GM11168 (cell line): ENCODE data around the gene HMGCL.
"Not testable (repeated sequence)": the region's sequence is repeated elsewhere in the genome, so short reads cannot be mapped to it uniquely, and the experiment has no call there.

Experiments
- in situ Hi-C: fragments of 300-500 bp; cut with MboI; formaldehyde crosslinking; loops from one replicate; pipeline ENCODE4 v1.12.0; 2022; ENCODE audit warnings: low sequenced_read_pairs; ENCODE audit not compliant: unreplicated experiment

HMGCL gene

GRCh38 chr1:23784846-23785245 is 40.4 kb downstream of the HMGCL start:
- in situ Hi-C loops, result no loop called here

GRCh38 chr1:23783141-23783540 is 42.1 kb downstream of the HMGCL start:
- in situ Hi-C loops, result not testable (repeated sequence)

GRCh38 chr1:23779826-23780371 is 45.3 kb downstream of the HMGCL start:
- in situ Hi-C loops, result no loop called here

GRCh38 chr1:23777979-23778814 is 47.0 kb downstream of the HMGCL start, which contains the start of gene PITHD1:
PITHD1 (plus strand) TSS chr1:23778418; CDS start chr1:23778516, 98 bp downstream.
- in situ Hi-C loops, result no loop called here

- in situ Hi-C loops, result no loop called here
These were observed 49.0 kb downstream of the HMGCL start for GRCh38 chr1:23776217-23776616.

- in situ Hi-C loops, result no loop called here
These were observed 50.9 kb downstream of the HMGCL start for GRCh38 chr1:23774174-23774880.

- in situ Hi-C loops, result no loop called here
These were observed 52.4 kb downstream of the HMGCL start for GRCh38 chr1:23772854-23773242.

- in situ Hi-C loops, result no loop called here
These were observed 53.0 kb downstream of the HMGCL start for GRCh38 chr1:23772049-23772853.

GRCh38 chr1:23768733-23769132 is 56.5 kb downstream of the HMGCL start:
- in situ Hi-C loops, result no loop called here

- in situ Hi-C loops, result no loop called here
These were observed 62.1 kb downstream of the HMGCL start for GRCh38 chr1:23763041-23763577.

GRCh38 chr1:23759277-23759676 is 66.0 kb downstream of the HMGCL start:
- in situ Hi-C loops, result loop anchor here (10.0 kb wide), 2 partner anchors 64 to 214 kb away; partner anchors contain the start of gene RPL11

GRCh38 chr1:23757812-23758211 is 67.4 kb downstream of the HMGCL start:
- in situ Hi-C loops, result loop anchor here (10.0 kb wide), 2 partner anchors 63 to 213 kb away; partner anchors contain the start of gene RPL11

GRCh38 chr1:23756676-23757075 is 68.6 kb downstream of the HMGCL start:
- in situ Hi-C loops, result loop anchor here (10.0 kb wide), 2 partner anchors 62 to 212 kb away; partner anchors contain the start of gene RPL11

GRCh38 chr1:23752909-23753308 is 72.3 kb downstream of the HMGCL start:
- in situ Hi-C loops, result loop anchor here (10.0 kb wide), 2 partner anchors 58 to 208 kb away; partner anchors contain the start of gene RPL11
